OCI-LY7 (cell line): ENCODE measurements around the gene GDF11.

ENCODE experiments used
- CTCF ChIP-seq: fragments of 200-600 bp; sonication (generic); conservative IDR thresholded peaks from 2 replicates; pipeline ENCODE4 v1.5.1; 2014; ENCODE audit warnings: mild to moderate bottlenecking, antibody characterized with exemption, low read length, moderate library complexity, mixed read lengths
- EZH2phosphoT487 ChIP-seq: fragments of 200-600 bp; sonication (generic); IDR thresholded peaks from 2 replicates; pipeline ENCODE4 v1.6.1; 2018; ENCODE audit warnings: low read depth, borderline replicate concordance, mild to moderate bottlenecking, mixed run types, antibody characterized with exemption, low read length, moderate library complexity, mixed read lengths

GRCh38 chr12:55706568-55707218, 36.2 kb upstream of the GDF11 start:
- TF ChIP-seq CTCF: no peak
- no peak for TF ChIP-seq EZH2phosphoT487
